Erythroblast (primary cell): ENCODE data around the gene RHOA.

ENCODE experiments used
- GATA1 ChIP-seq: IDR thresholded peaks from 2 replicates; pipeline ENCODE4 v1.6.1; 2011; ENCODE audit warnings: low read depth, mild to moderate bottlenecking, control low read depth, low read length, moderate library complexity
- POLR2A ChIP-seq: IDR thresholded peaks from 2 replicates; pipeline ENCODE4 v1.6.1; 2011; ENCODE audit warnings: mild to moderate bottlenecking, low read length

- TF ChIP-seq POLR2A (no peak), GATA1 (no peak)
These were observed 87.0 kb downstream of the RHOA start for GRCh38 chr3:49324768-49325167.
